ENCODE measurements around the gene TMEM37. TPM values are rescaled to one million over a fixed set of nuclear protein-coding genes. Genes with fewer than 3 reads are reported as not detected.

The TMEM37 gene
- total RNA-seq, 1 donor from 2014 or later, result 0.51 TPM

DNA sequence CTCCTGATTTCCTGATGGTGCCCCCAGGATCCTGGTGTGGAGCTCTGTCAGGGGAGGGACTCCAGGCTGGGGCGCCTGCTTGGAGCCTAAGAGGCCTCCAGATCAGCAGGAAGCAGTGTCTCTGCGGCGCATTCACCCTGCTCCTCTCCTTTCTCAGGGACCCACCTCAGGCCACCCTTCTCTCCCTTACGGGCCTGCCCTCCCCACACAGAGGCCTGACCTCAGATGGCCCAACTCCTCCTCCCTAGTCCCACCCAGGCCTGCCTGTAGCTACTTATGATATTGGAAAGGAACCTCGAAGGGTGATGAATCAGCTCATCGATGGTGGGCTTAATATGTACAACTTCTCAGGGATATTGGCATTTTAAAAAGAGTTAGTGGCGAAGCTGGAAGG, 10.6 kb downstream of the TMEM37 start:
- H3K9me3 Mint-ChIP-seq, result no peaks in the 10 kb centered on the region
- no peak for DNase-seq
- H3K27me3 Mint-ChIP-seq, result peaks cover 21% of the 10 kb centered on the region
- TF ChIP-seq, protein P1, sequence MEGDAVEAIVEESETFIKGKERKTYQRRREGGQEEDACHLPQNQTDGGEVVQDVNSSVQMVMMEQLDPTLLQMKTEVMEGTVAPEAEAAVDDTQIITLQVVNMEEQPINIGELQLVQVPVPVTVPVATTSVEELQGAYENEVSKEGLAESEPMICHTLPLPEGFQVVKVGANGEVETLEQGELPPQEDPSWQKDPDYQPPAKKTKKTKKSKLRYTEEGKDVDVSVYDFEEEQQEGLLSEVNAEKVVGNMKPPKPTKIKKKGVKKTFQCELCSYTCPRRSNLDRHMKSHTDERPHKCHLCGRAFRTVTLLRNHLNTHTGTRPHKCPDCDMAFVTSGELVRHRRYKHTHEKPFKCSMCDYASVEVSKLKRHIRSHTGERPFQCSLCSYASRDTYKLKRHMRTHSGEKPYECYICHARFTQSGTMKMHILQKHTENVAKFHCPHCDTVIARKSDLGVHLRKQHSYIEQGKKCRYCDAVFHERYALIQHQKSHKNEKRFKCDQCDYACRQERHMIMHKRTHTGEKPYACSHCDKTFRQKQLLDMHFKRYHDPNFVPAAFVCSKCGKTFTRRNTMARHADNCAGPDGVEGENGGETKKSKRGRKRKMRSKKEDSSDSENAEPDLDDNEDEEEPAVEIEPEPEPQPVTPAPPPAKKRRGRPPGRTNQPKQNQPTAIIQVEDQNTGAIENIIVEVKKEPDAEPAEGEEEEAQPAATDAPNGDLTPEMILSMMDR (IDR thresholded peaks at IDR 0.05), result no peak
- no peak for ATAC-seq (ENCODE audit: low read depth)
- intact Hi-C loops (cut with micrococcal nuclease), result no loop called here
- no peak overlapping the region for H3K4me3 Mint-ChIP-seq
- H3K4me1 Mint-ChIP-seq, result no peaks in the 10 kb centered on the region
- ChIA-PET CTCF (no interaction called here), POLR2A (no interaction called here)
- no peaks in the 10 kb centered on the region for H3K36me3 Mint-ChIP-seq (ENCODE audit: low read depth)
- no peak overlapping the region for H3K27ac Mint-ChIP-seq

DNA sequence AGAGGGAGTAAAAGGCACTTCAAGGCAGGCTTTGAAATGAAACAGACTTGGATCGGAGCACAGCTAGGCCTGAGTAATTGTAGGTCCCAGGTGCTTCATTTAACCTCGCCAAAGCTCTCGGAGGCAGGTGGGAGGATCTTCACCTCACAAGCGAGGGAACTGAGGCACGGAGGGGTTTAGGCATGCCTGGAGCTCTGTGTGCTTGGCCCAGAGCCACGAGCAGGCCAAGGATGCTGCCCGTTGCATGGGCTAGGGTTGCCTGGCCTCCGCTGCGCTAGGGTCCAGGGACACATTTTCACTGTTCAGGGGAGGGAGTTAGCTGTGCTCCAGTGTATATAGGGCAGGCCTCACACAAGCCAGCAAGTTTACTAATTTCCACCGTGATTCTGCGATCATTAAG, 11.2 kb downstream of the TMEM37 start:
- Mint-ChIP-seq H3K4me3 (no peak overlapping the region), H3K27ac (no peak overlapping the region), H3K9me3 (no peaks in the 10 kb centered on the region), H3K36me3 (ENCODE audit: low read depth) (no peaks in the 10 kb centered on the region), H3K4me1 (no peaks in the 10 kb centered on the region), H3K27me3 (peaks cover 19% of the 10 kb centered on the region)
- TF ChIP-seq, protein P1 (IDR thresholded peaks at IDR 0.05), result no peak
- ChIA-PET CTCF (no interaction called here), POLR2A (no interaction called here)
- no peak for ATAC-seq (ENCODE audit: low read depth)
- DNase-seq, result no peak
- intact Hi-C loops (cut with micrococcal nuclease), result no loop called here

DNA sequence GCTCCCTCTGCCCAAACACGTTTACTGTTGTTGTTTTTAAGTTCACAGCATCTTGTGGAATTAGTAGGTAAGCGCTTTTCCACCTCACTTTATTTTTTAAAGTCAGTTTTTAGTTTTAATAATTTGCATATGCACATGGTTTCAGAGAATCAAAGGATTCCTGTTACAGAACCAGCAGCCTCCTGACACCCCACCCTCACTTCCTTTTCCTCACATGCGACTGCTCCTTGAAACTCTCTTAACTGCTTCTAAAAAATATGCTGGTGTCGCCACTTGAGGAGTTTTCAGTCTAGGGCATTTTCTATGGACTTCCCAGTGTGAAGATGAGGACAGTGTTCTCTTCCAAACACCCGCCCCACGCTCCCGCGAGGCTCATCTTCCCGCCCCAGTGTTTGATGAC, 14.4 kb downstream of the TMEM37 start:
- peaks cover 23% of the 10 kb centered on the region for H3K27me3 Mint-ChIP-seq
- POLR2A ChIA-PET, result no interaction called here
- H3K4me3 Mint-ChIP-seq, result no peak overlapping the region
- intact Hi-C loops (cut with micrococcal nuclease), result no loop called here
- H3K9me3 Mint-ChIP-seq, result no peaks in the 10 kb centered on the region
- H3K27ac Mint-ChIP-seq, result no peak overlapping the region
- no peaks in the 10 kb centered on the region for H3K36me3 Mint-ChIP-seq (ENCODE audit: low read depth)
- TF ChIP-seq, protein P1 (IDR thresholded peaks at IDR 0.05), result no peak
- no peak for DNase-seq
- CTCF ChIA-PET, result no interaction called here
- no peak for ATAC-seq (ENCODE audit: low read depth)
- H3K4me1 Mint-ChIP-seq, result no peaks in the 10 kb centered on the region

DNA sequence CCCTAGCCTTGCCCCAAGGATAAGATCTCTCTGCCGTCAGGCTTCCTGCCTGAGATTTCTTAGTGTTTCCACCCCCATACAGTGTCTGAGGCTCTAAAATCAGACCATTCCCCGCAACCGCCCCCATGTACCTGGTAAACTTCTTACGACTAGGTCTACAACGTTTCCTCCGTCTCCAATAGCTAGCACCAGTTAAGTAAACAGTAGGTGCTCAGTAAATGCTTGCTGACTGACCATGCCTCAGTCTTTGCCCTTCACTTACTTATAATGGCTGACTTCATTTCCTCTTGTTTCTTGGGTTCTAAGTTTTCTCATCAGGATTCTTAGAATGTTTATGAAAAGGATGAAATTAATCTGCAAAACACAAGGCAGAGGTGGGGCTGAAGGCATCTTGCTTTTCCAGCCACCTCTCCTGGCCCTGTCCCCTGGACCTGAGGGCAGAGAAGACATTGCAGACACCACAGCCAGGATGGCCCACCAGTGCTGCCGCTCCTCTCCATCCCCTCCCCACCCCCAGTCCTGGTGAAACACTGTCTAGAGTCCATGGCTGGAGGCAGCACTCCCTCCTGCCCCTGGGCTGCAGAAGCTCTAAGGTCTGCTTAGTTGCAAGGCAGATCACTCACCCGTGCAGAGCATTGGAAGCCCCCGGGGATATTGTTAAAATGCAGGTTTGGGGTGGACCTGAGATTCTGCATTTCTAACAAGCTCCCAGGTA, 16.9 kb downstream of the TMEM37 start:
- H3K36me3 Mint-ChIP-seq (ENCODE audit: low read depth), result no peaks in the 10 kb centered on the region
- H3K4me1 Mint-ChIP-seq, result no peaks in the 10 kb centered on the region
- ChIA-PET POLR2A (no interaction called here), CTCF (no interaction called here)
- DNase-seq (no peak), ATAC-seq (ENCODE audit: low read depth) (no peak)
- TF ChIP-seq, protein P1 (IDR thresholded peaks at IDR 0.05), result no peak
- H3K9me3 Mint-ChIP-seq, result no peaks in the 10 kb centered on the region
- H3K27ac Mint-ChIP-seq, result no peak overlapping the region
- H3K4me3 Mint-ChIP-seq, result no peak overlapping the region
- peaks cover 33% of the 10 kb centered on the region for H3K27me3 Mint-ChIP-seq
- intact Hi-C loops (cut with micrococcal nuclease), result no loop called here

DNA sequence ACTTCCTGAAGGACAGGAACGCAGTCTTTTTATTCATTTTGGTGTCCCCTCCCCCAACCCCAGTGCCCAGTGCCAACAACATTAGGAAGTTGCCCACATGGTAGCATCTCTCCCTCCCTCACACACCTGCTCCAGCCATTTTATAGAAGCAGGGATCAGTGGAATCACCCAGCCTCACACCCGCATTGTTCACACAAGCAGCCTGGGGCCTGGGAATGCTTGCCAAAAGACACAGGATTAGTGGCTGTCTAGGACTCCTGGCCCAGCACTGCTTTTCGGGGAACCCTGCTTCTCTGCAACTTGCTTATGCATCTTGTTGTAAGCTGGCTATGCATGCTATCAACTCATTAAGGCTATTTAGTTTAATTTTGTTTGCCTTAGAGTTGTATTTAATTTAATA, 17.9 kb downstream of the TMEM37 start:
- ChIA-PET POLR2A (no interaction called here), CTCF (no interaction called here)
- Mint-ChIP-seq H3K4me1 (no peaks in the 10 kb centered on the region), H3K4me3 (no peak overlapping the region), H3K27me3 (peaks cover 39% of the 10 kb centered on the region), H3K9me3 (no peaks in the 10 kb centered on the region), H3K27ac (no peak overlapping the region), H3K36me3 (ENCODE audit: low read depth) (no peaks in the 10 kb centered on the region)
- DNase-seq (no peak), ATAC-seq (ENCODE audit: low read depth) (no peak)
- intact Hi-C loops (cut with micrococcal nuclease), result no loop called here
- TF ChIP-seq, protein P1 (IDR thresholded peaks at IDR 0.05), result no peak

Data from activated B cell treated with CpG ODN at 0.5 μM for 24 hours (primary cell).